WTC11 (cell line): ENCODE results near the gene PEX5.

ENCODE experiments used
- CTCF ChIP-seq: fragments of 200-600 bp; IDR thresholded peaks from 2 replicates; pipeline ENCODE4 v1.8.0; 2022; ENCODE audit warnings: antibody characterized with exemption
- MAX ChIP-seq: sonication (generic); formaldehyde crosslinking; IDR thresholded peaks from 2 replicates; pipeline ENCODE4 v1.8.0; 2022; ENCODE audit warnings: mild to moderate bottlenecking, missing genetic modification reagents
- SMAD3 ChIP-seq: sonication (generic); formaldehyde crosslinking; IDR thresholded peaks from 2 replicates; pipeline ENCODE4 v1.8.0; 2022; ENCODE audit warnings: missing genetic modification reagents, mild to moderate bottlenecking, borderline replicate concordance
- SP1 ChIP-seq: sonication (generic); formaldehyde crosslinking; conservative IDR thresholded peaks from 2 replicates; pipeline ENCODE4 v1.8.1; 2022; ENCODE audit warnings: missing genetic modification reagents
- USF1 ChIP-seq: sonication (generic); formaldehyde crosslinking; IDR thresholded peaks from 2 replicates; pipeline ENCODE4 v1.8.0; 2022; ENCODE audit warnings: mild to moderate bottlenecking, missing genetic modification reagents

GRCh38 chr12:7150841-7151240 lies 38.6 kb upstream of the PEX5 start:
- no peak for TF ChIP-seq USF1 (CRISPR knock-in tag)
- no peak for TF ChIP-seq CTCF
- no peak for TF ChIP-seq SP1
- no peak for TF ChIP-seq MAX (CRISPR knock-in tag)
- TF ChIP-seq SMAD3 (CRISPR knock-in tag): no peak
